ENCODE measurements around the gene SRPX.

The SRPX gene

DNA sequence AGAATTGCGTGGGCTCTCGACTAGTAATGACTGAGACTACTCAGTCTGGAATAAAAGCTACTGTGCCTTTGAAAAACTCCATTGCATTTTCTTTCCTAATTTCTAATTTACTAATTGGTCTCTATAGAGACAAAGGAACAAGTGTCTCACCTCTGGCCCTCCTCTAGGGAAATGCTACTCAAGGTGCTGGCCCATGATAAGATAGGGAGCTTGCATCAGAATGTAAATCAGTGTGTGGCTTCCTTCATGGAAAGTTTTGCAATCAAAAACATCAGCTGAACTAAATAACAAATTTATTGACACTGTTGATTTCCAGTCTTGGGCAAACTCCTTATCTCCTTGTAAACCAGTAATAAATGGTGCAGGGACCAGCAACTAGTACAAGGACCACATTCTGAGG is 81.8 kb downstream of the SRPX start:
- DNase-seq = no peak

DNA sequence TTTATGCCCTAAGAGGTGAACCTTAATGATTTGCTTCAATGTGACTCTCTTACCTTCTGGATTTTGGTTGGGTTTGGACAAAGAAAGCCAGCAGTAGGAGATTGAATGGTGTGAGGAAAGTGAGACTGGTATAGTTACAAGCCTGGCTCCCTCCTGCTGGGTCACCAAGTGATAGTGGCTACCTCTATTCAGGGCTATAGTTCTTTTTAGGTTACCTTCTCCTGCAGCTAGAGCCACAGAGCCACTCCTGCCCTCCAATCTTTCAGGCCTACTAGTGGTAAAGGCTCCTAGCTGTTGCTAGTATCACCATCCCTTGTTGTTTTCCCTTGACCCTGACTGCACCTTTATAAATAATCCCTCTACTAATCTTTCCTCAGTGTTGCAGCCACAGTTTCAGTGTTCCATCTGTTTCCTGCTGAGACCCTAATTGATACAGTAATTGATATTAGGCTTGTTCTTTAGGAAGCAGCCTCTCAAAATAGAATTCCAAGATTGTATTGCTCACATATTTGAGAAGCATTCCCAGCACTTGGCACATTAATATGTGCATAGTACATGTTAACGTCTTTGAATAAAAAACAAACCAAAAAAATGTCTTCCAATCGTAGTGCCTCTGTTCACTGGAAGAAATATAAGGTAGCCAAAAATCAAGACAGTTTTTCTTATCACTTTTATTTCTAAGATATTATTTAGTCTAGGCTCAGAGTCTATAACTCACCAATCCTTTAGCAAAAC is 82.3 kb downstream of the SRPX start:
- DNase-seq = no peak

DNA sequence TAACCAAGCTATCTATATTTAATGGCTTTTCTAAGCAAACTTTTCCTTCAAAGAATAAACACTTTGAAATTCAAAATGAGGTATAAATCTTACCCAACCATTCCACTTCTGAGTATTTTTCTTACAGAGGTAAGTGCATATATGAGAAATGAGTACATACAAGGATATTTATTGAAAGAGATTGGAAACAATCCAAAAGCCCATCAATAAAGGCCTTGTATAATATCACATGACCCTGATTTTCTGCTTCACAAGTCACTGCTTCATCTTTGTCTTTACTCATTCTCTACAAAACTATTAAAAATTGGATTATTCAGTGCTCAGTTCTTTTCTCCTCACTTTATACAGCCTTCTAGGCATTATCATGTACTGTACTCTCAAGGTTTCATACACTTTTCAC is 91.3 kb downstream of the SRPX start:
- DNase-seq = no peak

DNA sequence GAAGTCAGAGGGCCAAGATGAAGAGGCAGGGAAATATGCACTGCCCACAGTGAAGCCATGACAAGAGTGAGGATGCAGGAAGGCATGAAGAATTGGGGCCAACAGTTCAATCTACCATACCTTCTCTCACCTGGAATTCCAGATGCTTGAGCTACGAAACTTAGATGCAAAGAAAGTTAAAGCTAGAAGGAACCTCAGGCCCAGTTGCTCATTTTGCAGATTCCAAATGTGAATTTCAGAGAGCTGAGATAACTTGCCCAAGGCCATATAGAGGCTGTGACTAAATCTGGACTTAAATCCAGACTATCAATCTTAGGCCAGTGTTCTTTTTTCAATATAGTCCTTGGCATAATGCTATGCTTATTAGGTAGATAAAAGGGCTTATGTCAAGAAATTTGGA is 92.7 kb downstream of the SRPX start:
- DNase-seq = no peak

DNA sequence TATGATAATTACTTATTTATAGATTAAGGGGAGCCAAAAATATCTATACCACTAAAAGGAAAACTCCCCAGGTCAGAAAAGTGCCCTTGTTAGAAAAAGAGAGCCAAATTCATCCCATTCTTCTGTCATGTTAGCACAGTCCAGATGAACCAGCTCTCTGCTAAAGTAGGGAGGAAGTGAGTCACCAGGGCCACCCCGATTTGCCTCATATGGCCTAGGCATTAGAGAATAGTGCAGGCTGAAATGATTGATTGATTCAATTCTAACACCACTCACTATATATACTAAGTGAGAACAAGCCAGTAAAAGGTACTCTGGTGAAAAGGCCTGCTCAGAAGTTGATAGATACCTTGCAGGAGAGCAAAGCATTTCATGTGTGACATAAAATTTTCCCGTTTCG is 94.5 kb downstream of the SRPX start:
- no peak for DNase-seq

DNA sequence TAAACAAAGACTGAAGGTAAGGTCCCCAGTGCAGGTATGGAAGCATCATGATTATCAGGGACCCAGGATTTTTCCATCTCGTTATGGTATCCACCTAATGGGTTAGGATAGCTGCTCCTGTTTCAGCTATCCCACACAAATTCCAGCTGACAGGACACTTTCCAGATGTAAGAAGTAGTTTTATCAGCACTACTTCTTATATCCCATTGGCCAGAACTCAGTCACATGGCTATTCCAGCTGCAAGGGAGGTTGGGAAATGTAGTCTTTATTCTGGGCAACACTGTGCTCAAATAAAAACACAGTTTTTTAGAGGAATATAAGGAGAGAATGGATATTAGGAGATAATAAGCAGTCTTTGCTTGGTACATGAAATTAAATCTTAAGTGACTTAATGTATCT is 96.7 kb downstream of the SRPX start:
- no peak for DNase-seq

DNA sequence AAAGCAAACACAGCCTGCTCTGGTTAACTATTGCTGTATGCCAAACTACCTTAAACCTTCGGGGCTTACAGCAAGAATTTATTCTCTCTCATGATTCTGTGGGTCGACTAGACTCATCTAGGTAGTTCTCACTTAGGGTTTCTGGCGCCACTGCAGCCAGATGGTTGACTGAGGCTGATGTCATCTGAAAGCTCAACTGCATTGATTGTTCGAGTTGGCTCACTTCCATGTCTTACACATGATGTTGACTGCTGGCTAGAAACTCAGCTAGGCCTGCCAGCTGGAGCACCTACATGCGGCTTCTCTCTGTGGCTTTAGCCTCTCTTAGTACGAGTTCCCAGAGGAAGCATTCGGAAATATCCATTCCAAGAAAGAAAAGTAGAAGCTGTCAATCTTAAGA is 103.2 kb downstream of the SRPX start:
- no peak for DNase-seq

DNA sequence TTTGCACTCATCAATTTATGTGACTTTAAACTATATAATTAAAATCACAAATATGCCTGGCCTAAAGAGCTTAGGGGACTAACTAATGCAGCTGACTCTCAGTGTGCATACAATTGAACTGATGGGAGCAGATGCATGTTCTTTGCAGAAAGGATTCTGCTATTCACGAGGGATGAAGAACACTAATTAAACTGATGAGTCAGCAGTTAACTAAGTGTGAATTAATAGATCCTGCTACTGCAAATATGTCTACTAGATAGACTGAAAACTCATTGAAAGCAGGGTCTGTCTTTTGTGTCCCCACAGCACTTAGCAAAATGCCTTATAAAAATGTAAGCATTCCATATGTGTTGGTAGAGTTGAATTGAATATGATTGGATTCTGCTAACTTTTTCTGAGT is 104.0 kb downstream of the SRPX start:
- DNase-seq = no peak

DNA sequence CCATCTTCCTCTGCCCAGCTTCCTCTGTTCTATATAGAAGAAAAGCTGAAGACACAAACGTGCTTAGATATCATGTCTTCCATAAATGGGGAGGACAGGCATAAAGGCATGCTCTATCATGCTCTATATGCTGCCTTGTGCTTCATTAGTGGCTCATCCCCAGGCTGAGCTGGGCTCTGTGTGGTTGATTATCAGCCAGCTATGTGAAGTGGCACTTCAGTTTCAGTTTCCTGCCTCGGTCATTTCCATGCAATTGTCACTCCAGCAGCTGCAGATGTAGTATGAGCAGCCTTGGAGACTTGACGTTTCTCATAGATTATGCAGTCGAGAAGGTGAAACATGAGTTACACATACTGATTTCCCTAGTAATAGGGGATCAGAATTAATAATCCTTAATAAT is 108.1 kb downstream of the SRPX start:
- DNase-seq = no peak

DNA sequence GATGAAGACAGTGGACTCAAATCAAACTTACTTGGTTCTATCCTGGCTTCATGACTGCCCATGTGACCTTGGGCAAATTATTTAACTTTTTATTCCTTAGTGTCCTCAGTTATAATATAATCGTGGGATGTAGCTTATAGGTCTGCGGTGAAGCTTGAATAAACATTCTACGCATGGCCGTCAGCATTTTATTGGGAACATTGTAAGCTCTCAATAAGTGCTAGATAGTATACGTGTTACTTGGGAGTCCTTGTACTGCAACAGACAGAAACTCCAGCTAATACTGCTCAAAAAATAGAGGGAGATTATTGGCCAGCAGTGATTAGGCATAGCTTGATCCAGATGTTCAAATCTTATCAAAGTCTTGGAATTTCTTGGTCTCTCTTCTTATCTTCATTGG is 109.5 kb downstream of the SRPX start:
- no peak for DNase-seq

DNA sequence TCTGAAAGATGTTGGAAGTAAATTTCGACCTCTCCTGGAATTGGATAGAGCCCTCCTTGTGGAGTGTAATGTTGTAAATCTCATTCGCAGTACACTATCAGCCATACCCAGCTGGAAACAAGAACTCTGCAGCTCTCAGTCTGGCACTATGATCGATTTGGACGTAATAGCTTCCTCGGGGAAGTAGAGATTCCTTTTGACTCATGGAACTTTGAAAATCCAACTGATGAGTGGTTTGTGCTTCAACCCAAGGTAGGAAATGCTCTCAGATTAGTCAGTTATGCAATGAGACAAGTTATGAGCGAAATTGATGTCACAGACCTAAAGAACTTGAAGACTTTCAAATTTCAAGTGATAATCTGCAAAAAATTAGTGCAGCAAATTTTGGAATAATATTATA is 110.4 kb downstream of the SRPX start:
- DNase-seq = no peak

DNA sequence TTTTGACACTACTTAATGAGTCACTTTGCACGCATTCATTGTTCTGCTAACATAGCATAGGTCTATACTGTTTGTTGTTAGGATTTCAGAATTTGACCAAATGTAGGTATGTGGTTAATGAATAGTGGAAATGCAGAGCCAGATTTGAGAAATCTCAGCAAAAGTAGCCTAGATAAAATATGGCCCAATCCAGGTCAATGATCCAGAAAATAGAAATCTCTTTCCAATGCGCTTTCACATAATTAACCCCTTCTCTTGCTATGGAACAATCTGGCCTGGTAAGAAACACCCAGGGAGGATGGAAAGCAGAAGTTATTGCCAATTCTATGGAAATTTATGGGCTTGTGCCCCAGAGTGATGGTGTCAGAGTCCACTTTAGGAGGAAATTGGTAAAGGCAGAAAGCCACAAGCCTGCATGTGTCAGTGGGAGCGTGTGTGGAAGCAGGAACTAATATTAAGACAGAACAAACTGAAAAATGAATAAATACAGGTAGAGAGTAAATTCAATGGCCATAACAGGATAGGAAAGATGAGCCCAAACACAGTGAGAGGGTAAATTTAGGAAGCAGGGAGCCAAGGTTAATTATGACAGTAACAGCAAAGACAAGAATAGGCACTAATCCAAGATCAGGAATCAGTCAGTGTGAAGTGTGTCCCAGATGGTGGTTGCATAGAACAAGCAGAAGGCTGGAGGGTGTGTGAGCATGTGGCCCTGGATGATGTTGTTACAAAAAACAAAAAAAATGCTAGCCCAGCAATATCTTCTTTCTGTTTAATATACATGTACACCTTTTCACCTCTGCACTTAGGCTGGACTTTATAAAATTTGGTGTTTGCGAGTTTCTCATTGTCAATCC is 111.4 kb downstream of the SRPX start:
- DNase-seq = no peak

DNA sequence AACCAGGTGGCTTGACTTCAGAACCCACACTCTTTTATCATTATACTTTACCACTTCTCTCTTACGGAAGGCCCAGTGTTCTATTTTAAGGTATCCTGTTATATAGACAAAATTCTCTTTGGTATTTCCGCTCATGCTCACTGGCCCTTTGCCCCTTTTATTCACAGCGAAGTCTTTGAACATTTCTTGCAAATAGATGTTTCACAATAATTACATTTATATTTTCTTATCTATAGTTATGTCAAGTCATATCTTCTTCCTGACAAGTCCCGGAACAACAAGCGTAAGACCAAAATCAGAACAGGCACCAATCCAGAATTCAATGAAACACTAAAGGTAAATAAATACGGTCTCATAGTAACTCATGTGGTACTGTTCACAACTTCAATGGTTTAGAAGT is 112.3 kb downstream of the SRPX start:
- no peak for DNase-seq

DNA sequence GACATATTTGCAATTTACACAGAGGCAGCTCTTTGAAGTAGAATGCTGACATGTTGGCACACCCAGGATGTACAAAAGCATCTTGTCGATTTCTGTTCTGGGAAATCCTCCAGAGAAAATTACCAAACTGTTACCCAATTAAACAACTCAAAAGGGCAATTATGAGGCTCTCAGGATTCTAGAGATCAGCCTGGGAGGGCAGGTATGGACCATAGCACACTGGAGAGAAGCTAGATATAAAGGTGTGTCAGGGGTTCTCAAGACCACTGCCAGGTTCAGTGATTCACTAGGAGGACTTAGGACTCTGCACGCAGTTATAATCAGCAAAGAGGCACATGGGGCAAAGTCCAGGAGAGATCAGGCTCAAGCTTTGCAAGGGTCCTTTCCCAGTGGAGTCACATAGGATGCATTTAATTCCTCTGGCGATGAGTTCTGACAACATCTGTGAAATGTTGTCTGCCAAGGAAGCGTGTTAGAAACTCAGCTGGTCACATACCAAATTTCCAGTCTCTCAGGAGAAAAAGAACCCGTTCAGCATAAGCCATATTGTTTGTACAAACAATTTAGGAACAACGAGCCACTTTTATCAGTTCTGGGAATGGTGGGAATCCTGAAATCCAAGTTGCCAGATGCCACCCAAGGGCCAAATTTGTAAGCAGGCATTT is 113.5 kb downstream of the SRPX start:
- DNase-seq = no peak

DNA sequence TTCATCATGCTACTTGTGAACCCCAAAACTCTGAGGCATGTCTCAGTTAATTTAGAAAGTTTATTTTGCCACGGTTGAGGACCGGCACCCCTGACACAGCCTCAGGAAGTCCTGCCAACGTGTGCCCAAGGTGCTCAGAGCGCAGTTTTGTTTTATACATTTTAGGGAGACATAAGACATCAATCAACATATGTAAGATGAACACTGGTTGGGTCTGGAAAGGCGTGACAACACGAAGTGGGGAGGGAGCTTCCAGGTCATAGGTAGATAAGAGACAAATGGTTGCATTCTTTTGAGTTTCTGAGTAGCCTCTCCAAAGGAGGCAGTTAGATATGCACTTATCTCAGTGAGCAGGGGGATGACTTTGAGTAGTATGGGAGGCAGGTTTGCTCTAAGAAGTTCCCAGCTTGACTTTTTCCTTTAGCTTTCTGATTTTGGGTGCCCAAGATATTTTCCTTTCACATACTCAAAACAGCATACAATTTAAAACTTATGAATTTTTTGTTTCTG is 115.4 kb downstream of the SRPX start:
- DNase-seq = no peak

DNA sequence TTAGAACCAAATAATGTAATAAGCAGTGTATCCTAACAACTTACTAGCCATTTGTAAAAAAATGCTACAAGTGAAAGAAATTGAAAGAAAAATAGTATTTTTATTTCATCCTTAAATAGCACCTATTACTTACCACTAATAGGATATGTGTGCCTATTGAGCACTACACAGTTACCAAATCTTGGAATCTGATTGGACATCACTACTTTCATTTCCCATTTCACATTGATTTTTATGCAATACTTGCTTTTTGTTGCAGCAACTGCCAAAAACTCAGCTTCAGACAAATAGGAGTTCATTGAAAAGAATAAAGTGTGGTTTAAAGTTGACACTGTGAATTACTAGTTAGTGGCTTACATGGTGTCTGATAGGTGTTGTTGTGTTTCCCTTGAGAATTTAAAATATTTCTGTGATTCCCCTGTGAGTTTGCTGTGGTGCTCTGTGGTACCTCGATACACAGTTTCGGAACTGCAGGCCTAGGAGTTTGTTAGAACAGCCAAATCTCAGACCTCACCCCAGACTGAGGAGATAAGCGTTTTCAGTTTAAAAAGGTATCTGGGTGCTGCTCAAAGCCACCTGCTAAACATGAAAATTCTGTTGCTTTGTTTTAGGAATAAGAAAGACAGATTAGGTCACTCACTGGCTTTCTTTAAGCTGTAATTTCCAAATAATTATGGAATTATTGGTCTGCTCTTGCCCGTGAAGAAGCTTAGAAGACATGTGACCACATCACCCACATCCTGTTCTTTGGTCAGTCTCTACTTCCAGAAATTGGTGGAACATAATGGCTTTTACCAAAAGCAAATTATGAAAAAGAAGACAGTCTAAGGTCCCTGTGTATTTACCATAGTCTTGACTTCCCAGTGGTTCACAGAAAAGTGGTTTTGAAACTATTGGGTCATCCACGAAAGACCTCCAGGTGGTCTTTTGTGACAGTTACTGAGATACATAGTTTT is 116.5 kb downstream of the SRPX start:
- DNase-seq = no peak

DNA sequence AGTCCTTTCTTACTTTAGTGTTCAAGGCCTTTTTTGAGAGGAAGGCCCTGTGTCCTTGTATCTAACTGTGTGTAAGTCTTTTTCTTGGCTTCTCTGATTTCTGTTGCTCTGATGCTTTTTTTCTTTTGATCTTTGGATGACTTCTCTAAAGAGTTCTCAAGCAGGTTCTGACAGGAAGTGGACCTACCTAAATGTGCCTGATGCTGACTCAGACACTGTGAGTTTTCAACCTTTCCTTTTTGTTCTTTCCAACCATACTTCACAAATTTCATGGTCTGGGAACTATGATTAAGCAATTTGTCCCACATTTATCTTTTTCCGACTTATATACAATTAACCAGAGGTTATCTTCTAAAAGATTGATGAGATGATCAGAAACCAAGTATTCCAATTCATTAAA is 117.8 kb downstream of the SRPX start:
- no peak for DNase-seq

DNA sequence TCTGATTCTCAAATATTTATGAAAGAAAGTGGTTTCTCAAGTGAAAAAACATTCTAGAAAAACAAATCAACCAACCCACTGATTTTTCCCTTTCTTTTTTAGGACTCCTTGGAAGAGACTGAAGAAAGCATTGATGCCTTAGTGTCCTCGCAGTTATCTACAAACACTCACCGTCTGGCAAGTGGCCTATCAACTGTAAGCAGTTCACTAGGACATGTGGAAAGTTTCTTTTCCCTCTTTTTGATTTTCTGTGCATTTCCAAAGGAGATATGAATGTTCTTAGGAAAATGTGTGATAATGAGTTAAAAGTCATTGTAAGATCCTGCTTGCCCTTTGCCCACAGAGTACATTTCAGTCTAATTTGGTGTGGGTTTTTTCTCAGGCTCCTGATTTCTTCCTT is 118.4 kb downstream of the SRPX start:
- no peak for DNase-seq

DNA sequence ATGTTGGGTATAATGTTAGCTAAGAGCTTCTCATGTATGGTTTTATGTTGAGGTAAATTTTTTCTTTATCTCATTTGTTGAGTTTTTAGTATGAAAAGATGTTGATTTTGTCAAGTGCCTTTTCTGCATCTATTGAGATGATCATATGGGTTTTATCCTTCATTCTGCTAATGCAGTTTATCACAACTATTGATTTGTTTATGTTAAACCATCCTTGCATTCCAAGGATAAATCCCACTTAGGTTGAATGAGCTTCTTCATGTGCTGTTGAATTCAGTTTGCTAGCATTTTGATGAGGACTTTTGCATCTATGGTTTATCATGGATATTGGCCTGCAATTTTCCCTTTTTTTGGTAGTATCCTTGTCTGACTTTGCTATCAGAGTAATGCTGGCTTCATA is 121.0 kb downstream of the SRPX start:
- DNase-seq = no peak

Data from nucleus accumbens (tissue), 56 donors.